OCI-M2 (cell line): ENCODE results near the gene SYCE3.

Experiments
- DNase-seq: peaks from one replicate; lab custom pipeline; 2025; ENCODE audit not compliant: unreplicated experiment; lab: John Stamatoyannopoulos, UW

Gene SYCE3

GRCh38 chr22:50532824-50533796 is 29.6 kb downstream of the SYCE3 start:
- no peak for DNase-seq

- DNase-seq = no peak
Measured at GRCh38 chr22:50531962-50532674, 30.6 kb downstream of the SYCE3 start.

- DNase-seq = no peak
Measured at GRCh38 chr22:50531546-50531961, 31.2 kb downstream of the SYCE3 start.

- no peak for DNase-seq
Measured at GRCh38 chr22:50530877-50531545, 31.7 kb downstream of the SYCE3 start.

GRCh38 chr22:50530580-50530876 is 32.2 kb downstream of the SYCE3 start:
- no peak for DNase-seq

- no peak for DNase-seq
Measured at GRCh38 chr22:50529897-50530579, 32.7 kb downstream of the SYCE3 start, which contains the start of gene TYMP. Gene TYMP, minus strand, starts transcription at chr22:50530012. Its CDS starts 303 bp downstream, at chr22:50529709.

- DNase-seq = no peak
Measured at GRCh38 chr22:50529416-50529896, 33.3 kb downstream of the SYCE3 start.

- DNase-seq = no peak
Measured at GRCh38 chr22:50528682-50529415, 33.9 kb downstream of the SYCE3 start.

GRCh38 chr22:50527921-50528681 is 34.6 kb downstream of the SYCE3 start:
- no peak for DNase-seq

- no peak for DNase-seq
Measured at GRCh38 chr22:50526834-50527801, 35.6 kb downstream of the SYCE3 start.

GRCh38 chr22:50526108-50526833 is 36.4 kb downstream of the SYCE3 start:
- no peak for DNase-seq

GRCh38 chr22:50525858-50526107 is 36.9 kb downstream of the SYCE3 start:
- no peak for DNase-seq

GRCh38 chr22:50525104-50525857 is 37.4 kb downstream of the SYCE3 start, which contains the start of gene SCO2:
Gene SCO2, minus strand, starts transcription at chr22:50525598. Its CDS starts 1,187 bp downstream, at chr22:50524411.
- DNase-seq = peak; percentile 37

GRCh38 chr22:50524676-50525103 is 38.0 kb downstream of the SYCE3 start:
- DNase-seq = no peak

- no peak for DNase-seq
Measured at GRCh38 chr22:50523806-50524675, 38.7 kb downstream of the SYCE3 start.

- no peak for DNase-seq
Measured at GRCh38 chr22:50523458-50523805, 39.3 kb downstream of the SYCE3 start.
